ENCODE data around the gene PMEPA1. TPM values are rescaled to one million over a fixed set of nuclear protein-coding genes. Genes with fewer than 3 reads are reported as not detected.

PMEPA1 gene
- total and polyA plus RNA-seq, 4 donors = 0.61 to 1.5 (median 1.1) TPM

- Histone ChIP-seq H3K27ac (ENCODE audit: low read depth in 1 of 2, low read length in 2 of 2) (no peak overlapping the region), H3K9ac (ENCODE audit: low read depth in 1 of 2, low read length in 2 of 2) (no peak overlapping the region)
Observed at GRCh38 chr20:57698867-57699275, 10.9 kb downstream of the PMEPA1 start.

More at GRCh38 chr20:57698867-57699275, 10.9 kb downstream of the PMEPA1 start:
- Histone ChIP-seq H3K27me3 (ENCODE audit: control insufficient read depth in 4 of 4, insufficient read depth in 4 of 4, low read length in 3 of 4) (peaks cover 0 to under 1% (median 0%) of the 10 kb centered on the region in 4 donors), H3K4me3 (ENCODE audit: low read depth in 1 of 3, low read length in 3 of 3) (no peak overlapping the region), H3K4me1 (ENCODE audit: control insufficient read depth in 4 of 4, insufficient read depth in 4 of 4, low read length in 3 of 4) (no peaks in the 10 kb centered on the region), H3K36me3 (ENCODE audit: control insufficient read depth in 4 of 4, insufficient read depth in 3 of 4, low read depth in 1 of 4, low read length in 3 of 4) (no peaks in the 10 kb centered on the region), H3K9me3 (ENCODE audit: control insufficient read depth in 4 of 4, low read length in 3 of 4) (no peaks in the 10 kb centered on the region)
- no peak for DNase-seq (ENCODE audit: low spot score)
- TF ChIP-seq EGR1 (IDR thresholded peaks at IDR 0.05; ENCODE audit: low read depth in 2 of 2) (no peak), MAX (IDR thresholded peaks at IDR 0.05) (no peak), FOXA1 (IDR thresholded peaks at IDR 0.05) (no peak), RXRA (IDR thresholded peaks at IDR 0.05) (no peak), NR2F2 (IDR thresholded peaks at IDR 0.05) (no peak), HNF4A (conservative IDR thresholded peaks at IDR 0.05) (no peak), YY1 (IDR thresholded peaks at IDR 0.05) (no peak), FOXA2 (IDR thresholded peaks at IDR 0.05) (no peak), REST (IDR thresholded peaks at IDR 0.05) (no peak), JUND (IDR thresholded peaks at IDR 0.05) (no peak), SP1 (IDR thresholded peaks at IDR 0.05) (no peak), HNF4G (IDR thresholded peaks at IDR 0.05) (no peak), RAD21 (IDR thresholded peaks at IDR 0.05) (no peak), ATF3 (IDR thresholded peaks at IDR 0.05) (no peak), TAF1 (conservative IDR thresholded peaks at IDR 0.05) (no peak)
- TF ChIP-seq, protein P1, sequence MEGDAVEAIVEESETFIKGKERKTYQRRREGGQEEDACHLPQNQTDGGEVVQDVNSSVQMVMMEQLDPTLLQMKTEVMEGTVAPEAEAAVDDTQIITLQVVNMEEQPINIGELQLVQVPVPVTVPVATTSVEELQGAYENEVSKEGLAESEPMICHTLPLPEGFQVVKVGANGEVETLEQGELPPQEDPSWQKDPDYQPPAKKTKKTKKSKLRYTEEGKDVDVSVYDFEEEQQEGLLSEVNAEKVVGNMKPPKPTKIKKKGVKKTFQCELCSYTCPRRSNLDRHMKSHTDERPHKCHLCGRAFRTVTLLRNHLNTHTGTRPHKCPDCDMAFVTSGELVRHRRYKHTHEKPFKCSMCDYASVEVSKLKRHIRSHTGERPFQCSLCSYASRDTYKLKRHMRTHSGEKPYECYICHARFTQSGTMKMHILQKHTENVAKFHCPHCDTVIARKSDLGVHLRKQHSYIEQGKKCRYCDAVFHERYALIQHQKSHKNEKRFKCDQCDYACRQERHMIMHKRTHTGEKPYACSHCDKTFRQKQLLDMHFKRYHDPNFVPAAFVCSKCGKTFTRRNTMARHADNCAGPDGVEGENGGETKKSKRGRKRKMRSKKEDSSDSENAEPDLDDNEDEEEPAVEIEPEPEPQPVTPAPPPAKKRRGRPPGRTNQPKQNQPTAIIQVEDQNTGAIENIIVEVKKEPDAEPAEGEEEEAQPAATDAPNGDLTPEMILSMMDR (IDR thresholded peaks at IDR 0.05; ENCODE audit: low read depth, low read length, missing input control) = no peak
- TF ChIP-seq, protein P2, sequence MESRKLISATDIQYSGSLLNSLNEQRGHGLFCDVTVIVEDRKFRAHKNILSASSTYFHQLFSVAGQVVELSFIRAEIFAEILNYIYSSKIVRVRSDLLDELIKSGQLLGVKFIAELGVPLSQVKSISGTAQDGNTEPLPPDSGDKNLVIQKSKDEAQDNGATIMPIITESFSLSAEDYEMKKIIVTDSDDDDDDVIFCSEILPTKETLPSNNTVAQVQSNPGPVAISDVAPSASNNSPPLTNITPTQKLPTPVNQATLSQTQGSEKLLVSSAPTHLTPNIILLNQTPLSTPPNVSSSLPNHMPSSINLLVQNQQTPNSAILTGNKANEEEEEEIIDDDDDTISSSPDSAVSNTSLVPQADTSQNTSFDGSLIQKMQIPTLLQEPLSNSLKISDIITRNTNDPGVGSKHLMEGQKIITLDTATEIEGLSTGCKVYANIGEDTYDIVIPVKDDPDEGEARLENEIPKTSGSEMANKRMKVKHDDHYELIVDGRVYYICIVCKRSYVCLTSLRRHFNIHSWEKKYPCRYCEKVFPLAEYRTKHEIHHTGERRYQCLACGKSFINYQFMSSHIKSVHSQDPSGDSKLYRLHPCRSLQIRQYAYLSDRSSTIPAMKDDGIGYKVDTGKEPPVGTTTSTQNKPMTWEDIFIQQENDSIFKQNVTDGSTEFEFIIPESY (IDR thresholded peaks at IDR 0.05) = no peak
- 68% methylated on average over 7 of the region's 7 CpGs for WGBS
